HFF-Myc (cell line): ENCODE measurements around the gene PPP1R14D.
A peak's percentile ranks its signal among the peaks of the same experiment; 100 is the strongest.

Experiments
- DNase-seq: peaks from one replicate; pipeline ENCODE4 v3.0.0-alpha.2; 2011; ENCODE audit warnings: low read depth; ENCODE audit errors: extremely low read depth
- H3K4me3 ChIP-seq: replicated peaks from 2 replicates; pipeline ENCODE4 v1.5.1; 2011; ENCODE audit warnings: low read depth, mild to moderate bottlenecking, control low read depth, low read length
- CTCF ChIP-seq: IDR thresholded peaks from 2 replicates; pipeline ENCODE4 v1.5.1; 2012; ENCODE audit warnings: mild to moderate bottlenecking, low read depth, low read length, control low read depth; ENCODE audit errors: missing control alignments

The PPP1R14D gene

GRCh38 chr15:40787991-40788390 lies 40.5 kb downstream of the PPP1R14D start:
- DNase-seq: no peak
- H3K4me3 ChIP-seq: no peak overlapping the region
- no peak for TF ChIP-seq CTCF

GRCh38 chr15:40787344-40787841 lies 41.1 kb downstream of the PPP1R14D start:
- TF ChIP-seq CTCF: no peak
- no peak for DNase-seq
- H3K4me3 ChIP-seq: no peak overlapping the region

- H3K4me3 ChIP-seq: no peak overlapping the region
- DNase-seq: no peak
- TF ChIP-seq CTCF: no peak
Observed at GRCh38 chr15:40785814-40786213, 42.7 kb downstream of the PPP1R14D start.

- no peak for DNase-seq
- TF ChIP-seq CTCF: no peak
- H3K4me3 ChIP-seq: no peak overlapping the region
Observed at GRCh38 chr15:40785164-40785563, 43.3 kb downstream of the PPP1R14D start.

- no peak for DNase-seq
- no peak overlapping the region for H3K4me3 ChIP-seq
- peak; percentile 56 for TF ChIP-seq CTCF
Observed at GRCh38 chr15:40782609-40783227, 45.8 kb downstream of the PPP1R14D start.

- no peak overlapping the region for H3K4me3 ChIP-seq
- TF ChIP-seq CTCF: no peak
- no peak for DNase-seq
Observed at GRCh38 chr15:40776537-40777141, 51.9 kb downstream of the PPP1R14D start.
